Measurements from ENCODE around the gene TBC1D3. TPM values are rescaled to one million over a fixed set of nuclear protein-coding genes. Genes with fewer than 3 reads are reported as not detected.

Gene TBC1D3
- not detected in 2 replicates for total RNA-seq

DNA sequence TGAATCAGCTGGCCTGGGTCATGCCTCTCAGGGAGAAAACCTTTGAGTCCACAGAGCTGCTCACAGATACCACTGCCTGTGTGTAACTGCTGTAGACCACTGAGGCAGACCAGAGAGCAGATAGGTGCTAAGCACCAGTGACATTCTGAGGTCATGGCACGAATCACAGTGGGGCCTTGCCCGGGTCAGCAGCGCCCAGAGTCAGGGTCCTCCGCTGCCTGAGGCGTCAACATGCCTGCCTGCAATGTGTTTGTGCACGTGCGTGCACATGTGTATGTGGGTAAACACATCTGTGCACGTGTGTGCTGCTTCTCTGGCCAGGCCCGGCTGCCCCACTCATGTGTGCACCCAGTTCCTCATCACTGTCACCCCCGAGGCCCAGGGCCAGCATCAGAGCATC is at the start of gene TBC1D3:
Gene TBC1D3, minus strand, starts transcription at position 101 of the 400 bp plus-strand sequence. CDS start 1,526 bp downstream, outside the sequence.

Small RNA genes lying within 50 kb of the gene (small RNA-seq; reads per million reads assigned to genes)
- gene RF00019 (not detected), gene RNA5SP526 (not detected)

Other genes starting within 250 kb of the TBC1D3 start
- gene TBC1D3L, start 203.5 kb downstream of the TBC1D3 start, total RNA-seq, result 2.4 and 4.6 TPM in 2 replicates
- not detected in 2 replicates for gene TBC1D3D, start 188.6 kb downstream of the TBC1D3 start, total RNA-seq
- 0.32 TPM in 1 of 2 replicates, not detected in the other for gene TBC1D3C, start 123.9 kb downstream of the TBC1D3 start, total RNA-seq
- gene TBC1D3E, start 64.6 kb downstream of the TBC1D3 start, total RNA-seq, result not detected in 2 replicates
- gene MRPL45, start 104.6 kb upstream of the TBC1D3 start, total RNA-seq, result 39.7 and 40.3 TPM in 2 replicates
- under 0.01 TPM in 2 replicates for gene GPR179, start 151.4 kb upstream of the TBC1D3 start, total RNA-seq
- 14.2 and 15.3 TPM in 2 replicates for gene SOCS7, start 159.3 kb upstream of the TBC1D3 start, total RNA-seq
- gene ARHGAP23, start 235.9 kb upstream of the TBC1D3 start, total RNA-seq, result 53.6 and 58.0 TPM in 2 replicates